DND-41 (cell line): ENCODE results near the gene CLDN19.

Experiments used
- CTCF ChIP-seq: IDR thresholded peaks from 2 replicates; pipeline ENCODE4 v1.5.1; 2012; ENCODE audit warnings: borderline replicate concordance, low read length, moderate library complexity, mild to moderate bottlenecking; ENCODE audit not compliant: poor library complexity, severe bottlenecking; ENCODE audit errors: extremely low read depth
- EZH2 ChIP-seq: IDR thresholded peaks from 3 replicates; pipeline ENCODE4 v1.6.1; 2012; ENCODE audit warnings: borderline replicate concordance, low read depth, mild to moderate bottlenecking, moderate library complexity, low read length, inconsistent platforms; ENCODE audit not compliant: severe bottlenecking

- TF ChIP-seq CTCF (no peak), EZH2 (no peak)
These were observed 6.5 kb upstream of the CLDN19 start for GRCh38 chr1:42746436-42747105.
